NCI-H510A (cell line): ENCODE results near the gene TRUB2.

Experiments used
- DNase-seq: peaks from one replicate; lab custom pipeline; 2025; lab: John Stamatoyannopoulos, UW

TRUB2 gene, protein sequence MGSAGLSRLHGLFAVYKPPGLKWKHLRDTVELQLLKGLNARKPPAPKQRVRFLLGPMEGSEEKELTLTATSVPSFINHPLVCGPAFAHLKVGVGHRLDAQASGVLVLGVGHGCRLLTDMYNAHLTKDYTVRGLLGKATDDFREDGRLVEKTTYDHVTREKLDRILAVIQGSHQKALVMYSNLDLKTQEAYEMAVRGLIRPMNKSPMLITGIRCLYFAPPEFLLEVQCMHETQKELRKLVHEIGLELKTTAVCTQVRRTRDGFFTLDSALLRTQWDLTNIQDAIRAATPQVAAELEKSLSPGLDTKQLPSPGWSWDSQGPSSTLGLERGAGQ

DNA sequence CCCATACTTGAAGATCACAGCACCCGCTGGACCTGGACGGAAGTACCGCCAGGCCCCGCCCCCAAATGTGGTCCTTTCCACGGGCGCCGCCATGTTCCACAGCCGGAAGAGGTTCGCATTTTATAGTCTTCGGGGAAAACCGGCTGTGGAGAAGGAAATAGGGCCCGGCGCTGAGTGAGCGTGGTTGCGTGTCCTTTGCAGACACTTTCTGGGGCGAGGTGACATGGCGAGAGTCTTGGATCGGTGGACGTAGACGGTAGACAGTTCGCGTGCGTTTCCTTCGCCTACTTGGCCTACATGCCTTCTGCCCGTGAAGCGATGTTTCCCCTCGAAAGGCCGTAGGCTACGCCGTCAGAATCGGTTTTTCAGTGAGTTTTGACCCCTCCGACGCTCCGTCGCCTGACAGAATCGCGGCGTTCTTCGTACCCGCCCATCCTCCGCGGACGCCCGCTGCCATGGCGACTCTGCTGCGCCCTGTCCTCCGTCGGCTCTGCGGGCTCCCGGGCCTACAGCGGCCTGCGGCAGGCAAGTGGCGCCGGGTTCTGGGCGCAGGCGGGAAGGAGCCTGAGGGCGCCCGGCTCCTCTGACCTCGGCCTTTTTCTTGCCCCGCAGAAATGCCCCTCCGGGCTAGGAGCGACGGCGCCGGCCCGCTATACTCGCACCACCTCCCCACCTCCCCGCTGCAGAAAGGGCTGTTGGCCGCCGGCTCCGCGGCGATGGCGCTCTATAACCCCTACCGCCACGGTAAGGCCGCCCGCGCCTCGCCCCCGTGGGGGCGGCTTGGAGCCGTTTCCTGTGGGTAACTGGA, at the start of gene TRUB2, which contains the start of gene COQ4:
TSS of gene TRUB2 (minus strand) at position 44 of the 808 bp plus-strand sequence. CDS start at position 5, 39 bp downstream.
TSS of gene COQ4 (plus strand) at position 436 of the 808 bp plus-strand sequence. CDS start at position 456, 20 bp downstream.
- peak; percentile 93 for DNase-seq

DNA sequence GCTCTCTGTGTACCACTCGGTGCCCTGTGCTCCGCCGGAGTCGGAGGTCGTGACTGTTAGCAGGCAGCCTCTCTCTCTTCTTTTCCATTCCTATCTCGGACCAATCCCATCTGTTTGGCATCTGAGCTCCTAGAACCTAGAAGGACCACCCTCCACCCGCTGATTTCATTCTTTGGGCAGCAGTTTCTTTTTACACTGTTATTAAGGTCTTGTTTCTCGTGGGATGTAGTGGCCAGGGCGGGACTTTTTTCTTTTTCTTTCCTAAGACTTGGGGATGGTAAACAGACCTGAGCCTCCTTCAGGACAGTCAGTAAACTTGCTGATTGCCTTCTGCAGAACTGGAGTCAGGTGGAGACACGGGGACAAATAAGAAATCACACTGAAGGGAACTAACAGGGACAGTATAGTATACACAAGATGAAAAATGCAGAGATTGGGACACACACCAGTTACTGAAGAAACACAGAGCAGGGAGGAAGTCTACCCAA, 49.4 kb upstream of the TRUB2 start:
- DNase-seq = no peak

DNA sequence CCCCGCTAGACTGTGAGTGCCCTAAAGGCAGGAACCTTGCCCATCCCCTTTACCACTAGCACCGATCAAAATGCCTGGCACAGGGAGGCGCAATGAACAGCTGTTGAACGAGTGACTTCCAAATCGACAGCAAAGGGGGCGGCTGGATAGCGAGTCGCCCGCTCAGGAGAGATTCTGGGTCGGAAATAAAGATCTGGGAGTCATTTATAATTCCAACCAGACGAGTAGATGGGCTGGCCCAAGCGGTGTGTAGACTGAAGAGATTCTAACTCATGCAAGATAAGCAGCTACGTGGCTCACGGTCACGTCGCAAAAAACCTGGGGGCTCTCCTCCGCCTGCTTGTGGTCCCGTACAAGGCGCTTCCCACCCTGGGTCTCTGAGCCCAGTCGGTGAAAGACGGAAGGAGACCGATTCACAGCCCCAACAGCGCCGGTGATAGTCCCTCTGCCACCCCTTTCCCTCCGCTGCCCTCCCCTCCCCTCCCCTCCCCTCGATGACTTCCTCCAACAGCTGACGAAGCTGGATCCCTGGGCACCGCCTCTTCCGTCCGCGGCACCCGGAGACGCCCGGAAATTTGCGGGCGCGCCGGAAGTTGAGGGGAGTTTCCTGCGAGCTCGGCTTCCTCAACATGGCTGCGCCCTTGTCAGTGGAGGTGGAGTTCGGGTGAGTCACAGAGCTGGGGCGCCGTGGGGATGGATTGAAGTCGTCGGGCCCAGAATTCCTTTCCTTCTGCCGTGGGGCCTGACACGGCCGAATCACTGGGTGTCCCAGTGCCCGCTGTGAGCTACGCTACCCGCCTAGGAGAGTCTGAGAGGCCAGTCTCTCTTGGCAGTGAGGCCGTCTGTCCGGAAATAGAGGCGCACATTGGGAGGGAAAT, 48.7 kb upstream of the TRUB2 start, which contains the start of gene URM1:
TSS of gene URM1 (plus strand) at position 623 of the 878 bp plus-strand sequence. CDS start at position 630, 7 bp downstream.
- peak; percentile 93 for DNase-seq

DNA sequence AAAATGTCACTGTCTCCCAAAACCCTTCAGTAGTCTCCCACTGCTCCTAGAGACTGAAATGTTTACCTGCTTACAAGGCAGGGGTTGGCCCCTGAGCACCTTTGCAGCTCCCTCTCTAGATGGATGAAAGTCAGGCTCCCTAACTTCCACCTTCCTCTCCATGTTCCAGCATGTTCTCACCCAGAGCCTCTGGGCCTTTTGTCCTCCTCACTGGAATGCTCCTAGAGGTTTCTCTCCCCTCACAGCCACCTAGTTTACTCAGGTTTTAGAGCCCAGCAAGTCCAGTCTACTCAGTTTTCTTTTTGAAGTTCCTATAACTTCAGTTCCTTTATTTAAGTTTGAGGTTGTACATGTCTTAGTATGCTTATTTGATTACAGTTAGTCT, 48.1 kb upstream of the TRUB2 start:
- no peak for DNase-seq

DNA sequence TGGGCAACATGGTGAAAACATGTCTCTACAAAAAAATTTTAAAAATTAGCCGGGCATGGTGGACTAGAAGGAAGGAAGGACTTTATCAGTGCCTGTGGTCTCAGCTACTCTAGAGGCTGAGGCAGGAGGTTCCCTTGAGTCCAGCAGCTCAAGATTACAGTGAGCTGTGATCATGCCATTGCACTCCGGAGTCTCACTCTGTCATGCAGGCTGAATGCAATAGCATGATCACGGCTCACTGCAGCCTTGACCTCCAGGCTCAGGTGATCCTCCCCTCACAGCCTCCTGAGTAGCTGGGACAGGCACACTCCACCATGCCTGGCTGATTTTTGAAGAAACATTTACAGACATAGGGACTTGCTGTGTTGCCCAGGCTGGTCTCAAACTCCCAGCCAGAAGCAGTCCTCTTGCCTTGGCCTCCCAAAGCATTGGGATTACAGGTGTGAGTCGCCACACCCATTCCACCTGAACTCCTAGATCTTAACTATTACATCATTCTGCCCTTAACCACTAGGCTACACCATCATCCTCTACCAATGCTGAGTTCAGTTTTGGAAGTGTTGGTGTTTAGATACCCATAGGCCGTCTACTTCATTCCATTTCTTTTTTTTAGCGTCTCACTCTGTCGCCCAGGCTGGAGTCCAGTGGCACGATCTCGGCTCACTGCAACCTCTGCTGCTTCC, 46.9 kb upstream of the TRUB2 start:
- no peak for DNase-seq

DNA sequence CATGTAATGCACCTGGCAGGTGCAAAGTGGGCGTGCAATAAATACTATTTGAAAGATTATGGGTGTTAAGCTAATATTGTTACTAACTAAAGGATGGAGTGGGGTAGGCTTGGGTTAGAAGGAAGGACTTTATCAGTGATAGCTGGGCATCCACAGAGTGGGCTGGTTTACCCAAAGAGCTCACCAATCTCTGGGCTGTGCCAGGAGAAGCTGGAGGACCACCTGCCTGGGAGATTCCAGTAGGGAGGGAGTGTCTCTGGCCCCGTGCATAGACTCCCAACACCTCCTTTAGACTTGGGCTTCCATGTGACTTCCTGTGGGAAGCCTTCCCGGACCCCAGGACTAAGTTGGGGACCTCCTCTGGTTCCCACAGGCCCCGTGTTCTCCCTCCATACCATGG, 43.3 kb upstream of the TRUB2 start:
- no peak for DNase-seq

DNA sequence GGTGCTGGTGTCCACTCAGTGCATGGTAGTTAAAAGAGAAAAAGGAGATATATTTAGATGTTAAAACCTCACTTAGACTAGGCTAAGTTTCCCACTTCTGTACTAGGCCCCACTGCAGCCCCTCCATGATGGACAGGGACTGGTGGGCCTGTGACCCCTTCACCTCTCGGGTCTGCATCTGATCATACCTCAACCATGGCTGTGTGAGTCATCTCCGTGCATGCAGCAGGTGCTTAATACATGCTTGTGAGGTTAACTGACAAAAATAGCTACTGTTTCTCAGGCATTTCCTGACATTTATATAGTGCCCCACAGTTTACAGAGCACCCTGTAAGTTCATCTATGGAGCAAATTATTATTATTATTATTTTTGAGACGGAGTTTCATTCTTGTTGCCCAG, 40.5 kb upstream of the TRUB2 start:
- no peak for DNase-seq

DNA sequence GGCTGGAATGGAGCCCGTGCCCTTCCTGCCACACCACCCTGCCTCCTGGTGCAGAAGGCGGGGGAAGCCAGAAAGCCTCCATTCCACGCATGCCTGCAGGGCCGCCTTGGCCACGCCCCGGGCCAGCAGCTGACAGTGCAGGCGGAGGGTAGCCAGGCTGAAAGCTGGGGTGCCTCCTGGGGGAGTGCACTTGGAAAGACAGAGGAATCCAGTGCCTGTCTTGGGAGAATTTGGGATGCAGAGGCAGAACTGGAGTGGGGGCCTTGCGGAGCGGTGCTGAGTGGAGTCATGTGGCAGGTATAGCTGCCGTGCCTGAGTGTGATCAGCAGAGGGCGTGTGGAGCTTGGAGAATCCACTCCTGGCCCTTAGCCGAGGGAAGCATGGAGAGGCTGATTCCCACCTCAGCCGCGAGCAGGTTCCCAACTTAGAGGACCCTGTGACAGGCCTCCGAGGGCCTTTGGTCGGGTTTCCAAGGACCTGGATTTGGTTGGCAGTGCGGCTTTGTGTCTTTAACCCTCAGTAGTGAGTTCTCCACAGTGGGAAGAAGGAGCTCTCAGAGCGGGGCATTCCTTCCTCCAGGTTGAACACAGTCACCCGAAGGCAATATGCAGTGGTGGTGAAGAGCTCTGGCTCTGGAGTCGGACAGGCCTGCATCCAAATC, 39.9 kb upstream of the TRUB2 start:
- peak; percentile 57 for DNase-seq

DNA sequence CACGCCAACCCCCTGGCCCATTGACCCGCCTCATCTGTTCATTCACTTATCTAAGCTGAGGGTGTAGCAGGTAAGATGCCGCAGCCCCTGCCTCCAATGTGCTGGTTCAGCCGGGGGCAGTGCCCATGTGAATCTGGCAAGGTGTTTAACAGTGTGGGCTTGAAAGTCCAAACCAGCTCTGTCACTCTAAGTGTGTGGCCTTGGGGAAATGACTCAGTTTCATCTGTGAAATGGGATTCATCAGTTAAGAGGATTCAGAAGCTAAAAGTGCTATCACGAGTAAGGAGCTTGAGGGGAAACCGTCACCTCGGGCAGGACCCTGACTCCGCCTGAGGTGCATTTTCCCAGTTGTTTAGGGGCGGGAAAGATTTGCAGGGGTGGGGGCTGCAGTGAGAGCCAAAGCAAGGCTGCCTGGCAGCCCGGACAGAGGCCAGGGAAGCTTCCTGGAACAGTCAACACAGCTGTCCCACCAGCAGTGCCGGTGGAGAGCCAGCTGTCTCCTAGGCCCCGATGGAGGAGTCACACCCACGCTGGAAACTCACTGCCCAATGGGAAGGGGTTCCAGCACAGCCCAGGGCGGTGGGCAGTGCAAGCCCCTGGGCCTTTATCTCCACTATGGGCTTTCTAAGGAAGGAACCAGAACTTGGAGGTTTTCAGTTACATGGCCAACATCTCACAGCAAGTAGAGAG, 39.2 kb upstream of the TRUB2 start:
- no peak for DNase-seq

DNA sequence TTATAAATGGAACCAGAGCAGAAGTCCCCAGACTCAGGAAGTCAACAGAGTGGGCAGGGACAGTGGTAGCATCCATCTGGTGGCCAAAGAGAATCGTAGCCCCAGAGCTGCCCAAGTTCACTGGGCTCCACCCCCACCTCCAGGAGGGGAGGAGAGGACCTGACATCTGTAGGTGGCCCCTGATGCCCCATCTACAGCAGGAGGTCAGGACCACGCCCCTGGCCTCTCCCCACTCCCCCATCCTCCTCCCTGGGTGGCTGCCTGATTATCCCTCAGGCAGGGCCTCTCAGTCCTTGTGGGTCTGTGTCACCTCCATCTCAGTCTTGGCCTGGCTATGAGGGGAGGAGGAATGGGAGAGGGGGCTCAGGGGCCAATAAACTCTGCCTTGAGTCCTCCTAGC, 38.6 kb upstream of the TRUB2 start:
- DNase-seq = no peak

DNA sequence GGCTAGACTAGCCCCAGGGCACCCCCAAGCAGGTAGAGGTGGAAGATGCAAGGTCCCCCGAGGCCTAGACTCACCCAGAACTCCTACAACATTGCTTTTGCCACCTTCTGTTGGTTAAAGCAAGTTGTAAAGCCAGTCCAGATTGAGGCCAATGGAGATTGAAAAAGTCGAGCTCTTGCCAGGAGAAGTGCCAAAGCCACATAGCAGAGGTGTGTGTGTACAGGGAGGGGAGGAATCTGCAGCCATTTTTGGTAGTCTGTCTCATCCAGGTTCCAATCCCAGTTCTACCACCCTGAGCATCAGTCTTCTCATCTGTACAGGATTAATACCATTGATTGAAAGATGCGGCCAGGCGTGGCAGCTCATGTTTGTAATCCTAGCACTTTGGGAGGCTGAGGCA, 36.6 kb upstream of the TRUB2 start:
- no peak for DNase-seq

DNA sequence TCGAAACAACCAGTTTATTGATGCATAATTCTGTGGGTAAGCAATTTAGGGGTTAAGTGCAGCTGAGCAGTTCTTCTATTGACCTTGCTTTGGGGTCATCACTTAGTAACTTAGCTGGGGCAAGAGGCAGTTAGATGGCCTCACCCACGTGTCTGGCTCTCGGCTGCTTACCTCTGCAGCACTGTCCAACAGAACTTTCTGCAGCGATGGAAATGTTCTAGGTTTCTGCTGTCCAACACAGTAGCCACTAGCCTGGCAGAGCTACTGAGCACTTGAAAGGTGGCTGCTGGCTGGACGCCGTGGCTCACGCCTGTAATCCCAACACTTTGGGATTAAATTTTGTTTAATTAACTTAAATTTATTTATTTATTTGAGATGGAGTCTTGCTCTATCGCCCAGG, 35.8 kb upstream of the TRUB2 start:
- no peak for DNase-seq

DNA sequence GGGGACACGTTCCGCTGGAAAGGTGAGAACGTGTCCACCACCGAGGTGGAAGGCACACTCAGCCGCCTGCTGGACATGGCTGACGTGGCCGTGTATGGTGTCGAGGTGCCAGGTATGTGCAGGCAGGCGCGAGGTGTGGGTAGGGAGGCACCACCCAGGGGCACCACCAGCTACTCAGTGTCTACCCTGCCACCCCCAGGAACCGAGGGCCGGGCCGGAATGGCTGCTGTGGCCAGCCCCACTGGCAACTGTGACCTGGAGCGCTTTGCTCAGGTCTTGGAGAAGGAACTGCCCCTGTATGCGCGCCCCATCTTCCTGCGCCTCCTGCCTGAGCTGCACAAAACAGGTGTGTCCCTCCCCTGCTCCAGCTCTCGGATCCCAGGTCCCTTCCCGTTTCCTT, 33.2 kb upstream of the TRUB2 start:
- no peak for DNase-seq

DNA sequence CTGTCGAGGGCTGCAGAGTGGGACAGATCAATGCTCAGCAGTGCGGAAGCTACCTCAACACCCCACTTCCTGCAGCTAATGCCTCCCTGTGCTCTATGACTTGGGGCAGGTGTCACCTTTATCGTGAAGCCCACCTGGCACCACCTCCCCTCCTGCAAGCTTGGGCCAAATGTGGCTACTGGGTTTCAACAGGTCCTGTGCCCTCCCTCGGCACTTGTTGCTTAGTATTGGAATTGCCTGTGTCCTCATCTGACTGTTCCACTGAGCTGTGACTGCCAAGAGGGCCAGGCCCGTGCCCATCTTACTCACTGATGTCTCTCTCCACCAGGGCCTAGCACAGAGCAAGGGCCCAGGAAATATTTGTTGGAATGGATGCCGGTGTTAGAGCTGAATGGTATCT, 27.5 kb upstream of the TRUB2 start:
- no peak for DNase-seq

DNA sequence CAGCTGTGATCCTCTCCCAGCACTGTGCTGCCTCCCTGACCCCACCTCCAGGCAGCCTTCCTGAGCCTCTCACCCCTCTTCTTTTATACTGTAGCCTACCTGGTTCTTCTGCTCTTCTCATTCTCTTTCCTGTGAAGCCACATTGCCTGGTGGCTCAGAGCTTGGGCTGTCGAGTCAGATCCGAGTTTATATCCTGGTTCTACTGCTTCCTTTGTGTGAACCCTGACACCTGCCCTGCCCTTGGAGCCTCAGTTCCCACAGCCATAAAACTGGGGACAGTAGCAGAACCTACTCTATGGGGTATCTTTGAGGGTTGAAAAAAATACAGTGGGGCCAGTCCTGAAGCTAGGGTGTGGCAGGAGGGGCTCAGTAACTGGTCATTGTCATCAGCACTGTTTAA, 26.9 kb upstream of the TRUB2 start:
- no peak for DNase-seq

DNA sequence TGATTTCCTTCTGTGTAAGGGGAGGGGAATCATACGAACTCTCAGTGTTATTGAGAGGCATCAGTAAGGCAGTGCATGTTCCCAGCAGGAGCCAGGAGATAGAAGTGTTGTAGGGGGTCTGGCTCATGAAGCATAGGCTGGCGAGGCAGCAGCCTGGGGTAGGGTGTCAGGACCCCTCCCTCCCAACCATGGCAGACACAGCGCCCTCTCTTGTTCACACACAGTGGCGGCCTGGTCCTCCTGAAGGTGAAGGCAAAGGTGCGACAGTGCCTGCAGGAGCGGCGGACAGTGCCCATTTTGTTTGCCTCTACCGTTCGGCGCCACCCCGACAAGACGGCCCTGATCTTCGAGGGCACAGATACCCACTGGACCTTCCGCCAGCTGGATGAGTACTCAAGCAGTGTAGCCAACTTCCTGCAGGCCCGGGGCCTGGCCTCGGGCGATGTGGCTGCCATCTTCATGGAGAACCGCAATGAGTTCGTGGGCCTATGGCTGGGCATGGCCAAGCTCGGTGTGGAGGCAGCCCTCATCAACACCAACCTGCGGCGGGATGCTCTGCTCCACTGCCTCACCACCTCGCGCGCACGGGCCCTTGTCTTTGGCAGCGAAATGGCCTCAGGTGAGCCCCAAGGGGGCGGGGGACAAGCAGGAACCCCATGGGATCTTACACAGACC, 22.8 kb upstream of the TRUB2 start:
- no peak for DNase-seq

DNA sequence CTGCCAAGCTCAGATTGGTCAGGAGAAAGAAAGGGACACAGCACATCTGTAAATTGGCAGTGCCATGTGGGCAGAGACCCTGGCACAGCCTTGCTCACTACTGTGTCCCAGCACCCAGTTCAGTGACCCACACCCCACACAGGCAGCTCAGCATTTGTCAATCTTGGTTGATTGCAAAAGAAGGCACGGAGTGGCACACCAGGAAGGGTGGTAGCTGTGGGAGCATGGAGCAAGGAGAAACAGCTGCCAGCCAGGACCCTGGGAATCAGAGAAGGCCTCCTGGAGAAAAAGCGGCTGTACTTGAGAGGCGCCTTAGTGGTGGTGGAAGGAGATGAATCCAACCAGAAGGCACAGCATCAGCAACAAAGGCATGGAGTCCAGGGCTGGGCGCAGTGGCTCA, 21.6 kb upstream of the TRUB2 start:
- DNase-seq = no peak

DNA sequence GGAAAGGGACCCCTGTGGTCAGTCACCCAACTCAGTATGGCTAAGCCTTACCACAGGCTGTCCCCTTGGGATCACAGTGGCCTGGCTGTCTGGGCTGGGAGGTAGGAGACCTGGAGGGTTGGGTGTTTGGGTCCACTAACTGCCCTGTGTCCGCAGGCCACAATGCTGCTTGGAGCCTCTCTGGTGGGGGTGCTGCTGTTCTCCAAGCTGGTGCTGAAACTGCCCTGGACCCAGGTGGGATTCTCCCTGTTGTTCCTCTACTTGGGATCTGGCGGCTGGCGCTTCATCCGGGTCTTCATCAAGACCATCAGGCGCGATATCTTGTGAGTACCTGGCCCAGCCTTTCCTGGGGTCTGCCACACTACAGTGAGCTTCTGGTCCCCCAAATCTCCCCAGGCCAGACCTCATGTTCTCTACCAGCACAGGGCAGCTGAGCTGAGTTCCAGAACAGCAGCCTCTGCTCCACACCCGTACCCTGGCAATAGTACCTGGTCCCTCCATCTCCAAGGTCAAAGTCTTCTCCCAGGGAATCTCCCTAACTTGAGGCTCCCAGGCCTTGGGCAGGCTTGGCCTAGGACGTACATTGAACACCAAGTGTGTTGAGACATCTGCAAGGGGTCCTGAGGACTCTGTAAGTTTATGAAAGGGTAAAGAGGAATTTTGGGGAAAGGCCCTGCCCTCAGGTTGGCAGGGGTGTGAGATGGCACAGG, 20.9 kb upstream of the TRUB2 start:
- DNase-seq = no peak

DNA sequence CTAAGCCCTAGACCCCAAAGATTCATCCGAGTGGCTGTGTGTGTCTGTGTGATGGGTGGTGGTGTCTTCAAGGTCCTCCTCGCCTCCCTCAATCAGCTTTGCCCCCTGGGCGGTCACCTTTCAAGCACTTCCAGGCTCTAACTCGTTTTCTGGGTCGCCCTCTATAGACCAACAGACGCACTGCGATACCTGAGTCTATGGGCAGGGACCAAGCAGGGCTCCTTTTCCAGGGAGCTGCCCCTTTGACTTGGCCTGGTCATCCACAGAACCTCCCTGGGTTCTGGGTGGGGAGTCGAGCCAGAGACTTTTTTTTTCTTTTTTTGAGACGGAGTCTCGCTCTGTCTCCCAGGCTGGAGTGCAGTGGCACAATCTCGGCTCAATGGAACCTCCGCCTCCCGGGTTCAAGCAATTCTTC, 19.2 kb upstream of the TRUB2 start:
- DNase-seq = peak; percentile 32
